ENCODE measurements around the gene TCN2. TPM values are rescaled to one million over a fixed set of nuclear protein-coding genes. Genes with fewer than 3 reads are reported as not detected.

TCN2 gene
- total and polyA plus RNA-seq, 2 of the 4 experiments (the other 2 are of a cell fraction), result 1.3 to 3.6 TPM

- dilution Hi-C loops (cut with HindIII; ENCODE audit: low sequenced_read_pairs, unreplicated experiment), result no loop called here
- Histone ChIP-seq H2BK20ac (ENCODE audit: low read depth, low read length) (no peak overlapping the region), H2BK5ac (ENCODE audit: low read depth, low read length, poor library complexity, severe bottlenecking) (no peak overlapping the region), H3K4me2 (ENCODE audit: low read depth, low read length) (no peak overlapping the region), H2AK5ac (ENCODE audit: low read depth, low read length) (no peak overlapping the region), H4K91ac (ENCODE audit: insufficient read depth, low read depth, low read length) (no peak overlapping the region), H3K9ac (ENCODE audit: low read depth, low read length) (no peak overlapping the region), H3K4ac (ENCODE audit: low read depth, low read length) (no peak overlapping the region), H3K14ac (replicated peaks; ENCODE audit: low read depth, low read length) (no peak overlapping the region), H3K27ac (ENCODE audit: insufficient read depth, low read length) (no peak overlapping the region), H3K4me1 (ENCODE audit: control insufficient read depth, insufficient read depth, low read length) (no peaks in the 10 kb centered on the region), H4K5ac (ENCODE audit: low read depth, low read length) (no peak overlapping the region), H3K4me3 (ENCODE audit: insufficient read depth, low read depth, low read length) (no peak overlapping the region), H3K79me1 (ENCODE audit: low read depth in 1 of 2, low read length in 2 of 2) (peaks cover 3 to 4% of the 10 kb centered on the region in 2 experiments), H3K36me3 (ENCODE audit: control insufficient read depth, insufficient read depth, low read length) (no peaks in the 10 kb centered on the region), H2BK120ac (ENCODE audit: low read depth, low read length) (no peak overlapping the region), H4K8ac (ENCODE audit: low read depth in 2 of 2, low read length in 2 of 2) (no peak overlapping the region), H3K9me1 (ENCODE audit: insufficient read depth, low read length) (no peaks in the 10 kb centered on the region), H3K56ac (ENCODE audit: extremely low read depth, insufficient read depth, low read length) (no peak overlapping the region), H4K20me1 (ENCODE audit: insufficient read depth, low read length) (no peaks in the 10 kb centered on the region), H2BK15ac (ENCODE audit: low read depth, low read length) (no peak overlapping the region), H3K27me3 (ENCODE audit: control insufficient read depth, insufficient read depth, low read length) (peaks cover 11% of the 10 kb centered on the region), H2AK9ac (replicated peaks; ENCODE audit: low read depth, low read length, poor library complexity) (no peak overlapping the region), H3K18ac (ENCODE audit: low read depth, low read length) (no peak overlapping the region), H3K9me3 (ENCODE audit: control insufficient read depth, insufficient read depth, low read length) (no peaks in the 10 kb centered on the region), H3K23ac (ENCODE audit: low read depth, low read length) (no peak overlapping the region), H2AFZ (replicated peaks; ENCODE audit: low read length, poor library complexity) (no peak overlapping the region)
- ChIA-PET CTCF (no interaction called here), POLR2A (ENCODE audit: unreplicated experiment) (no interaction called here)
- in situ Hi-C loops (cut with MboI; ENCODE audit: low sequenced_read_pairs), result no loop called here
- TF ChIP-seq CHD1 (IDR thresholded peaks at IDR 0.05; ENCODE audit: low read depth, low read length) (no peak), CTCF (conservative IDR thresholded peaks at IDR 0.05; ENCODE audit: low read depth, low read length) (no peak), RCOR1 (IDR thresholded peaks at IDR 0.05; ENCODE audit: insufficient replicate concordance, low read length) (no peak), CEBPB (IDR thresholded peaks at IDR 0.05; ENCODE audit: low read depth, low read length) (no peak)
- intact Hi-C loops (cut with micrococcal nuclease), result no loop called here
- no TSS peak for BruUV-seq (replicated peaks)
- no CpG with 5 or more reads among the region's 2 CpGs for WGBS, 2 experiments (ENCODE audit: extremely low coverage in 2 of 2, insufficient read length in 1 of 2)
- DNase-seq, result no peak
- ATAC-seq (ENCODE audit: low read depth), result no peak
Observed at GRCh38 chr22:30596199-30596598, 10.8 kb upstream of the TCN2 start.
